GM19099 (cell line): ENCODE measurements around the gene CHST15.

Source experiments
- POLR2A ChIP-seq: IDR thresholded peaks from 3 replicates; pipeline ENCODE4 v1.6.1; 2011; ENCODE audit warnings: low read depth; ENCODE audit not compliant: insufficient read length; ENCODE audit errors: extremely low read depth

Gene CHST15

DNA sequence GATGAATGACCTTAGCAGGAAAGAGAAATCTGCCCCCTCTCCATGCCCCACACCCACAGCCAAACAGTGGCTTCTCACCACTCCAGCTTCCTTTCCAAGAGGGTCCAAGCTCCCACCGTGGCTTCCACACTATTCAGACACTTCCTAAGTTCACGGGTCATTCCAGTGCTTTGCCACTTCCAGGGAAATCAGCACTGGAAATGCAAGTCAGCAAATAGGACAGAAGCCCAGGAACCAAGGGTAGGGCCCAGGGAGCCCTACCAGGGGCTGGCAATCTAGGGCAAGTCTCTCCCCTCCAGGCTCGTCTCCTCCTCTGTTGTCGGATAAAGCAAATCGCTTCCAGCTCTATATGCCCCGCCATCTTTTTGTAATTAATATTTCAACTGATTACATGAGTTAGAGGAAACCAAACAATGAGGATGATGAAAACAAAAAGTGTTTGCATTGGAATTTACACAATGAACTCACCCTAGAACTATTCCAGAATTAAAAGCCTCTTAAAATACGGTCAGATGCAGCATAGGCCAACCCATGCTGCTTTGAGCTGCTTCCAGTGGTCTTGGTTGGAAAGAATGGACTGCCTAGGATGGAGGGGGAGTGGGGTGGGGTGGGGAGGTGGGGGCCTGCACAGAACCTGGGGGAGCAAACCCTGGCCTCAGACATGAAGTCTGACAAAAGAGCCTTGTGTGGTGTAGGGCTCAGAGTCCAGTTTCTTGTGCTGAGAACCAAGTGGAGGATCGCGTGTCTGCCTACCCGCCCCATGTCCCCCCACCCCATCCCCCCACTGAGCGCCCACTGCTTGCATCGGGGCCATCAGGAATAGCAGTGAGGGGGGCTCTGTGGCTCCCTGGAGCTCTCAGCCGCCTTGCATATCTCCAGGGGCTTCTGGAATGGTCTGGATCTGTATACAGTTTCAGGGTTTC lies 127.2 kb downstream of the CHST15 start:
- TF ChIP-seq POLR2A: no peak

DNA sequence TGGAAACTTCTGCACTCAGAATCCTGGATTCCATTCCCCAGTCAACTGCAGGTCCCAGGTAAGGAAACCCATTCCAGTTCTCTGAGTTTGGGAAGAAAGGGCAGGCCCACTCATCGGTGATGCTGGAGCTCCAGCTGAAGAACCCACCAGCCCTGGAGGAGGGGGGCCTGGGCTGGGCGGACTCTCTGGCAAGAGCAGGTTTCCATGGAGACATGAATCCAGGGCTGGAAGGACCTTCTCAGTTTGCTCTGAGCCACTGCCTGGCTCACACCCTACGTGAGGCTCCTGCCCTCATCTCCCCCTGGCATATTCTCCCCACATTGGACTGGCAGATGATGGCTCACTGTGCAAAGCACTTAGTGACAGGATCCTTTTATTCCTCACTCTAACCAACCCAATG lies 128.4 kb downstream of the CHST15 start:
- TF ChIP-seq POLR2A: no peak

DNA sequence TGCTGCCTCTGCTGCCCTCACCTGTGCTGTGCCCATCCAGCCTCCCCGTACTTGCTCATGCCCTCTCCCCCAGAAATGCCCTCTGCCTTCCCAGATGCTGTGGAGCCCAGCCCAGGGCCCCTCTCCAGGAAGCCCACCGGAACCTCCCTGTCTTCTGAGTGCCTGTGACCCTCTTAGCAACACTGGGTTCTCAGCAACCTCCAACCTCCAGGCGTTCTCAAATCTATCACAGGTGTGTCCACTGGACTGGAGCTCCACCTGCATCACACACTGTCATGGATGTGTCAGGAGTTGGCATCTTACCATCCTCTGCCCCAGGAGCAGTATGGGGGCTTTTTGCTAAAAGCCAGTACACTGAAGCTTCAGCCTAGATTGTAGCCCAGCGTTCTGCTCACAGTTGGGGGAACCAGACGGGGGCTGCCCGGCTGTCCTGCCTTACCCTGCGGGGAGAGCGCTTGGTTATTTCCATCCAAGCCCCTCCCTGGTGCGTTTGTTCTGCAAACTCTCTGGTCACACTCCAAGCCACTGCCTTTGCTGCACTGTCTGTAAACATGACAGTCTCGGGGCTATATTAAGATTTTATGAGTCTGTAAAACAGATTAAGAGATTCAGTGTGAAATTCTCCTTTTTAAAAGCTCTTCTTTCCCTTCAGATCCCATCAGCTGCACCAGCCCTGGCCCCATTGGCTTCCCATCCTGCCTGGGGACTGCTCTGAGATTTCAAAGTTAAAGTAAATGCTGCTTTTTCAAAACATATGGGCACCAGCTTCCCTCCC lies 130.5 kb downstream of the CHST15 start:
- TF ChIP-seq POLR2A: no peak

DNA sequence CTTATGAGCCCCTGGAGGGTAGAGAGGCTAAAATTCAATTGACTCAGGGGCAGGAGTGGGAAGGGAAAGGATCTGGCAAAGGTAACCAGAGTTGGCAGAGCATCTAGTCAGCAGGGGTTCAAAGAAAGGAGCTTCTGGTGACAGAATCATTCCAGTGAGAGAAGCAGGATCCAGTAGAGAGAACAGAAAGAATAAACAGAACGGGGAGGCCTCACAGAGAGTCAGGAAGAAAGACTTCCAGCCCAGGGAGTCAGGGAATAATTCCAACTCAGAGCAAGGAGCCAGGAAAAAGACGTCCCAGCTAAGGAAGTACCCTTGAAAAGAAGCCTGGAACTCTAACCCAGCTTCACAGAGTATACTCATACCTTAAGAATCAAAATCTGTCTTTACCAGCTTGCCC lies 135.2 kb downstream of the CHST15 start:
- TF ChIP-seq POLR2A: no peak
